Keratinocyte (primary cell): ENCODE results near the gene WDFY2. TPM values are rescaled to one million over a fixed set of nuclear protein-coding genes. Genes with fewer than 3 reads are reported as not detected.

Experiments
- DNase-seq: peaks from one replicate; pipeline ENCODE4 v3.0.0-alpha.2; 2011; ENCODE audit warnings: low read depth, missing footprints, low spot score
- FAIRE-seq: peaks from 2 replicates; lab custom pipeline; 2011; peaks lifted over from hg19 to GRCh38; lab: Jason Lieb, UNC
- H2AFZ ChIP-seq: 2 replicates; pipeline ENCODE4 v1.6.0; 2012; ENCODE audit warnings: low read length, control low read depth, inconsistent platforms; ENCODE audit not compliant: control insufficient read depth
- H3K27ac ChIP-seq: 2 replicates; pipeline ENCODE4 v1.5.1; 2011; ENCODE audit warnings: low read length; ENCODE audit not compliant: control insufficient read depth, insufficient read depth
- H3K27me3 ChIP-seq: 3 replicates; pipeline ENCODE4 v1.6.0; 2011; ENCODE audit warnings: low read length; ENCODE audit not compliant: control insufficient read depth, insufficient read depth; ENCODE audit errors: extremely low read depth
- H3K36me3 ChIP-seq, 2 experiments: 2 replicates in 1 of 2; 3 replicates in 1 of 2; pipeline ENCODE4 v1.5.1; 2011; ENCODE audit warnings: low read length in 2 of 2, mild to moderate bottlenecking in 1 of 2; ENCODE audit not compliant: control insufficient read depth in 2 of 2, insufficient read depth in 2 of 2; ENCODE audit errors: extremely low read depth in 1 of 2
- H3K4me1 ChIP-seq: 3 replicates; pipeline ENCODE4 v1.5.1; 2011; ENCODE audit warnings: low read length; ENCODE audit not compliant: control insufficient read depth, insufficient read depth; ENCODE audit errors: extremely low read depth
- H3K4me2 ChIP-seq: 3 replicates; pipeline ENCODE4 v1.6.0; 2011; ENCODE audit warnings: low read depth, low read length; ENCODE audit not compliant: control insufficient read depth, insufficient read depth; ENCODE audit errors: extremely low read depth
- H3K4me3 ChIP-seq, 3 experiments: fragments of 200-600 bp in 1 of 3; sonication (generic) in 1 of 3; 2 replicates in 2 of 3; 3 replicates in 1 of 3; pipeline ENCODE4 v1.5.1; 2011 to 2016; ENCODE audit warnings: low read length in 3 of 3, mild to moderate bottlenecking in 3 of 3, control low read depth in 2 of 3, inconsistent platforms in 1 of 3, low read depth in 1 of 3, mixed read lengths in 1 of 3, mixed run types in 1 of 3, moderate library complexity in 1 of 3; ENCODE audit not compliant: control insufficient read depth in 2 of 3, insufficient read depth in 2 of 3; ENCODE audit errors: extremely low read depth in 1 of 3
- H3K79me2 ChIP-seq: 2 replicates; pipeline ENCODE4 v1.6.0; 2012; ENCODE audit warnings: low read length; ENCODE audit not compliant: control insufficient read depth, insufficient read depth
- H3K9ac ChIP-seq: 3 replicates; pipeline ENCODE4 v1.6.0; 2011; ENCODE audit warnings: low read length; ENCODE audit not compliant: control insufficient read depth, insufficient read depth; ENCODE audit errors: extremely low read depth
- H3K9me1 ChIP-seq: 3 replicates; pipeline ENCODE4 v1.6.0; 2011; ENCODE audit warnings: low read length; ENCODE audit not compliant: control insufficient read depth, insufficient read depth; ENCODE audit errors: extremely low read depth
- H3K9me3 ChIP-seq: 2 replicates; pipeline ENCODE4 v1.5.1; 2012; ENCODE audit warnings: low read depth, low read length; ENCODE audit not compliant: control insufficient read depth
- H4K20me1 ChIP-seq: 3 replicates; pipeline ENCODE4 v1.6.0; 2011; ENCODE audit warnings: low read length; ENCODE audit not compliant: control insufficient read depth, insufficient read depth; ENCODE audit errors: extremely low read depth
- CTCF ChIP-seq, 3 experiments: IDR thresholded peaks in 1 of 3; conservative IDR thresholded peaks in 1 of 3; optimal IDR thresholded peaks in 1 of 3; 2 replicates in 2 of 3; 3 replicates in 1 of 3; pipeline versions ENCODE3 to v1.5.1; 2011; ENCODE audit warnings: low read length in 3 of 3, mild to moderate bottlenecking in 3 of 3, moderate library complexity in 2 of 3, control low read depth in 1 of 3, inconsistent platforms in 1 of 3; ENCODE audit not compliant: insufficient read depth in 2 of 3; ENCODE audit errors: extremely low read depth in 1 of 3
- EZH2 ChIP-seq: IDR thresholded peaks from one replicate; pipeline ENCODE4 v1.6.1; 2012; ENCODE audit warnings: inconsistent platforms, mild to moderate bottlenecking, low read length, moderate library complexity
- dilution Hi-C: fragments of 300-500 bp; cut with MboI; formaldehyde crosslinking; loops from one replicate; pipeline ENCODE4 v1.7.0; 2020; ENCODE audit warnings: low sequenced_read_pairs; ENCODE audit not compliant: extremely low pct_ligation_motif_present
- polyA plus RNA-seq, 5 experiments: library from polyadenylated mRNA; depleted of rRNA in 3 of 5; stranded (reverse) in 3 of 5; stranded (forward) in 1 of 5; unstranded in 1 of 5; fragments of >200 nt; gene quantifications; 1 replicate in 1 of 5; 2 replicates in 3 of 5; 3 replicates in 1 of 5; pipeline versions ENCODE4 v1.2.1 to v1.2.3, GENCODE V29; 2011 to 2012; ENCODE audit warnings: missing spikeins in 2 of 5, low read depth in 1 of 5, low replicate concordance in 1 of 5

WDFY2 gene
- polyA plus RNA-seq, 1 donor (not counting 4 experiments of a cell fraction or from before 2014, with no cell fraction given): 18.6 TPM

GRCh38 chr13:51668580-51669195 lies 84.4 kb downstream of the WDFY2 start:
- no peaks in the 10 kb centered on the region for H3K9me1 ChIP-seq
- H3K27me3 ChIP-seq: no peaks in the 10 kb centered on the region
- peaks cover 90% of the 10 kb centered on the region for H3K79me2 ChIP-seq
- TF ChIP-seq CTCF (optimal IDR thresholded peaks at IDR 0.05 in 1 of 3, IDR thresholded peaks at IDR 0.05 in 1 of 3, conservative IDR thresholded peaks at IDR 0.05 in 1 of 3; ENCODE audit: extremely low read depth in 1 of 3, insufficient read depth in 2 of 3, low read length in 3 of 3): no peak
- TF ChIP-seq EZH2: no peak
- FAIRE-seq (no peak), DNase-seq (no peak)
- H3K36me3 ChIP-seq: no peaks in the 10 kb centered on the region
- H3K9me3 ChIP-seq: no peaks in the 10 kb centered on the region
- peaks cover 35% of the 10 kb centered on the region for H3K4me1 ChIP-seq
- no peak overlapping the region for H3K4me2 ChIP-seq
- no peaks in the 10 kb centered on the region for H4K20me1 ChIP-seq
- dilution Hi-C loops: no loop called here
- no peak overlapping the region for H3K9ac ChIP-seq
- H3K4me3 ChIP-seq: no peak overlapping the region
- H3K27ac ChIP-seq: no peak overlapping the region
- no peak overlapping the region for H2AFZ ChIP-seq

- FAIRE-seq (no peak), DNase-seq (no peak)
- Histone ChIP-seq H3K4me2 (no peak overlapping the region), H3K27me3 (no peaks in the 10 kb centered on the region), H2AFZ (no peak overlapping the region), H3K4me3 (no peak overlapping the region), H3K9ac (no peak overlapping the region), H3K9me1 (no peaks in the 10 kb centered on the region), H3K27ac (peak overlapping the region; percentile 28), H3K36me3 (peaks cover 4 to 6% of the 10 kb centered on the region in 2 experiments), H3K79me2 (peaks cover 72% of the 10 kb centered on the region), H4K20me1 (no peaks in the 10 kb centered on the region), H3K9me3 (no peaks in the 10 kb centered on the region), H3K4me1 (peaks cover 31% of the 10 kb centered on the region)
- TF ChIP-seq EZH2 (no peak), CTCF (optimal IDR thresholded peaks at IDR 0.05 in 1 of 3, IDR thresholded peaks at IDR 0.05 in 1 of 3, conservative IDR thresholded peaks at IDR 0.05 in 1 of 3; ENCODE audit: extremely low read depth in 1 of 3, insufficient read depth in 2 of 3, low read length in 3 of 3) (no peak)
- dilution Hi-C loops: no loop called here
These were observed 88.9 kb downstream of the WDFY2 start for GRCh38 chr13:51673165-51673564.
